NCI-H345 treated with DMSO at 0.1 percent for 48 hours (cell line): Measurements from ENCODE around the gene G6PC1.
A peak's percentile ranks its signal among the peaks of the same experiment; 100 is the strongest.

Experiments
- DNase-seq: peaks from one replicate; lab custom pipeline; 2025; ENCODE audit not compliant: unreplicated experiment; lab: John Stamatoyannopoulos, UW

G6PC1 gene

GRCh38 chr17:42937712-42938596 lies 37.4 kb downstream of the G6PC1 start:
- DNase-seq: peak; percentile 11

GRCh38 chr17:42944211-42944610 lies 43.6 kb downstream of the G6PC1 start:
- DNase-seq: no peak

- DNase-seq: no peak
Observed at GRCh38 chr17:42946812-42947211, 46.2 kb downstream of the G6PC1 start.

- no peak for DNase-seq
Observed at GRCh38 chr17:42950044-42950783, 49.6 kb downstream of the G6PC1 start.
